Stimulated activated CD8-positive, alpha-beta memory T cell treated with anti-CD3 and anti-CD28 coated beads, Interleukin-7, amount 100 ng/mL, for 1 hour (primary cell): Measurements from ENCODE around the gene GALNT8.
"Not testable (repeated sequence)": the region's sequence is repeated elsewhere in the genome, so short reads cannot be mapped to it uniquely, and the experiment has no call there.

ENCODE experiments used
- DNase-seq, 2 donors: peaks; one replicate each; pipeline ENCODE4 v3.0.0-alpha.2; 2020; ENCODE audit warnings: low read depth in 2 of 2

Gene GALNT8

DNA sequence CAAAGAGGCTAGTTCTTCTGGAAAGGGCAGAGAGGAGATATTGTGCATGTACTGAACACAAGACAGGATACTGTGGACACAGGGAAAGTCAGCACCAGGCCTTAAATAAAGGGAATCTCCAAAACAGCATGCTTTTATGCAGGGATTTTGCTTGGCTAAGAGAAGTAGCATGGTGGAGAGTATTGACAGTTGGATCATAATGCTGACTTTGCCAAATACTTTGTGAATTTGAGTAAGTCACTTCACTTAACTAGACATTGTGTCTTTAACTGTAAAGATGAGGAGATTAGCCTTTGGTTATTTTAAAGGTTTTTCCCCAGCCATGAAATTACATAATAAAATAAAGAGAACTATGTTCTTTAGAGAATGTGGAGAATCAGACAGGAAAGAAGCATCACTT is 24.5 kb downstream of the GALNT8 start:
- no peak for DNase-seq

- no peak for DNase-seq
These were observed 25.0 kb downstream of the GALNT8 start for GRCh38 chr12:4745249-4745648.

- not testable (repeated sequence) for DNase-seq
These were observed 31.5 kb downstream of the GALNT8 start for GRCh38 chr12:4751654-4752053.

DNA sequence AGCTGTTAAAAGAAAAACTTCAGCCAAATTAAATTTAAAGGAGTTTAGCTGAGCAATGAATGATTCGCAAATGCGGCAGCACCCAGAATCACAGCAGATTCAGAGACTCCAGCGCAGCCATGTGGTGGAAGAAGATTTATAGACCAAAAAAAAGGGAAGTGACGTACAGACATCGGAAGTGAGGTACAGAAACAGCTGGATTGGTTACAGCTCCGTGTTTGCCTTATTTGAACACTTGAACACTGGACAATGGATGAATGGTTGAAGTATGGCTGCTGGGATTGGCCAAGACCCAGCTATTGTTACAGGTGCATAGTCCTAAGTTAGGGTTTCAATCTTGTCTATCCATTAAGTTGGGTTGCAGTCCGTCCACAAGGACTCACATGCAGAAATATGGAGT is 42.6 kb downstream of the GALNT8 start:
- DNase-seq = no peak

DNA sequence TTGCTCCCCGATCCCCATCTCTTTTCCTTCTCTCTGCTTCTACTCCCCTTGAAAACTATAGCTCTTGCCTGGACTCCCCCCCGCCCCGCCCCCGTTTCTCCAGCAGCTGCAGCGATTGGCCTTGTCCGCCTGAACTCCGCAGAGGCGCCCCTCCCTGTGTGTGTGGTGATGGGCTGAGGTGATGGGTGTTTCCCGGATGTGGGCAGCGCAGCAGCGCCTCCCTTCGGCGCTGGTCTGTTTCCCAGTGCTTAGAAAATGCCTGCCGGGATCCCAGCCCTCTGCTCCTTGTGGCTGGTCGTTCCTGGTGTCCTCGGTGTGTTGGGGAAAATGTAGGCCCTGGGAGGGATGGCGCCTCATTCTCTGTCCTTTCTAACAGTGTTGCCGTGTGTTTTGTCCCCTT is 43.3 kb downstream of the GALNT8 start:
- no peak for DNase-seq

- no peak for DNase-seq
These were observed 46.2 kb downstream of the GALNT8 start for GRCh38 chr12:4766445-4766844.

GRCh38 chr12:4767186-4767585 is 47.0 kb downstream of the GALNT8 start:
- DNase-seq = no peak

DNA sequence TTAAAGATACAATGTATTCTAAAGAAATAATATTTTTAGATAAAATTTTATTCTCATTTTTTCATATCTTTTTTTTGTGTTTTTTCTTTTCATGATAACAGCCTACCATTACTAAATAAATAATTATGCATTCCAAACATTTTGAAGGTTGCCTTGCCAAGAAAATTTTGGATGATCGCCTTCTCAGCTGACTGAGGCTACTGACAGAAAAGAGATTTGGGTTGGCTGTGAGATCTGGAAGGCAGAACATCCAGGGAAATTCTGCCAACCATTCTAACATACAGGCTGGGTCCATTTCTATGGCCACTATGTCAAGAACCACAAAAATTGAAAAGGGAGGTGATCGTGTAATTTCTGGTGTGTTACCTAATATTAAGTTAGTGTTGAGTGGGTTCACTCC is 48.1 kb downstream of the GALNT8 start:
- no peak for DNase-seq

- DNase-seq = no peak
These were observed 48.9 kb downstream of the GALNT8 start for GRCh38 chr12:4769073-4769472.

- DNase-seq = no peak
These were observed 51.2 kb downstream of the GALNT8 start for GRCh38 chr12:4771172-4771959.

DNA sequence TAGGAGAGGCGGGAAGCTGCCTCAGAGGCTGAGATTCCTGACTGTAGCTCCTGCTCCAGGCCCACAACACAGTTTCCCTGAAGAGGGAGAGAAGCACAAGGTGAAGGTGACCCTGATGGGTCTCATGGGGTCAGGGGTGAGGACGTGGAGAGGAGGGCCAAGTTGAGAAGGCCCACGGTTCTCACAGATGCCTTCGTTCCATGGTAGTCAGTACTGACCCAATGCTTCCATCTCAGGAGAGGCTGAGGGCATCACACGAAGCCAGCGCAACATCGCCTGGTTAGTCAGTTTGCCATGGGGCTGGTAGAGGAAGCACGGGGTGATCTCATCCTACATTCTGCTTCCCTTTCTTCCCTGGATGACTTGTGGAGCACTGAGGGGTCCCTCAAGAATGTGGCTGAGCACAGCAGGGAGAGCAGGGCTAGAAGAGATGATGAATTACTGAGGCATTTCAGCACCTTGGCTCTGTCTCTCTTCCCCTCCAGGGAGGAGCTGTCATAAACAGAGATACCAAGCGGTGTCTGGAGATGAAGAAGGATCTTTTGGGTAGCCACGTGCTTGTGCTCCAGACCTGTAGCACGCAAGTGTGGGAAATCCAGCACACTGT is 51.9 kb downstream of the GALNT8 start:
- no peak for DNase-seq

GRCh38 chr12:4775936-4776335 is 55.7 kb downstream of the GALNT8 start:
- no peak for DNase-seq

GRCh38 chr12:4779749-4780148 is 59.5 kb downstream of the GALNT8 start:
- DNase-seq = no peak

DNA sequence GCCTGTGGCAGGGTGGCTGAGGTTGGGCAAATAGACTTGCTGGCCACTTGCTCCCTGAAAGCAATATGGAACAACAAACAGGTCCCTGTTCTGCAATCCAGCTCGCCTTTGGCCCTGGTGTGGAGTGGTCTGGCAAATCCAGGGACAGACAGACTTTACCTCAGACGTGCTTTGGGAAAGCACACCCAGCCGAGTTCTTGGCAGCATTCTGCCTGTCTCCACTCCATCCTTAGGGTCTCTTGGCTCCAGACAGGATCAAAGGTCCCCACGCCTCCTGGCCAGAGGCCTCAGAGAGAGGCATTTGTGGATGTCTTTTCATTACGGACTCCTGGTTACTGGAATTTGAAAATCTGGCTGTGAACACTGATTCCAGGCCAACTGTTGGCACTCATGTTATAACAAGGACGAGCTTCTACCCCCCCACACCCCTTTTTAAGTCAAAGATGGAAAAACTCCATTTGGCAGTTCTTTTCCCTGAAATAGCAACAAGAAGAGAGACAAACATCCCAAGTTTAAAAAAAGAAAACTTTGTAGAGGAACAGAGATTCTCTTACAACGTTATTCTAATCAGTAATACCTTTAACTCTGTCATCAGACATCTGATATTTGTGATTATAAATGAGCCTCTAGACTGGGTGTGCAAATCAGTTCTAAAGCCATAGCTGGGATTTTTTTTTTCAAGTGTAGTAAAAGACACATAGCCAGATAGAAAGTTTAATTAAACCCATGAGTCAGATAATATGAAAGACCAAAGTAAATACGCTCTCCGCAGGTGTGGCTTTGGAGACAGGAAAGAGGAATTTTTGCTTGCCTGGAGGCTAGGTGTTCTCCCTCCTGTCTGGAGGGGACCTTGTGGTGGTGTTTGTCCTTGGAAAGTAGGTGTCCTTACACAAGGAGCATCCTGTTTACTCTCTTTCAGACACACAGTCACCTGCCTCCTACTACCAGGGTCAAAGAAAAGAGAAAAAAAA is 60.7 kb downstream of the GALNT8 start:
- no peak for DNase-seq

- no peak for DNase-seq
These were observed 64.3 kb downstream of the GALNT8 start for GRCh38 chr12:4784404-4785054.

- no peak for DNase-seq
These were observed 66.6 kb downstream of the GALNT8 start for GRCh38 chr12:4786795-4787194.

GRCh38 chr12:4787965-4788364 is 67.8 kb downstream of the GALNT8 start:
- DNase-seq = no peak

GRCh38 chr12:4789776-4790175 is 69.6 kb downstream of the GALNT8 start:
- no peak for DNase-seq

GRCh38 chr12:4791497-4791896 is 71.3 kb downstream of the GALNT8 start:
- no peak for DNase-seq

GRCh38 chr12:4794491-4794890 is 74.3 kb downstream of the GALNT8 start:
- no peak for DNase-seq

DNA sequence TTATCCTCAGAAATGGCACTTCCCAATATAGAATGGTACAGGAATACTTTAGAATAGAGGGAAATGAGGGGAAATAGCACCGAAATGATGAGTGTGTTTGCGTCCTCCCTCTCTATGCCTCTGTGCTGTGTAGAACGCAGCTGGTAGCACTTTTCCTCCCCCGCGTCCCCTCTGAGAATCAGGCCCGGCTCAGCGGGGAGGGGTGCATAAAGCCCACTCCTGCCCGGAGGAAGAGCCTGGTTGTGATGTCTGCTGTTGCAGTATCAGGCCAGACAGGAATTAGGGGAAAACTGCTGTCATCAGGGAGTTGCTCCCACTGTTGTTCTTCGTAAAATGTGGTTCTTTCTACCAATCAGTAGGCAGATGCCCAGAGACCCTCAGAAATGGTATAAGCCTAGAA is 76.0 kb downstream of the GALNT8 start:
- no peak for DNase-seq
